Measurements from ENCODE around the gene RGS14.
"Not testable (repeated sequence)": the region's sequence is repeated elsewhere in the genome, so short reads cannot be mapped to it uniquely, and the experiment has no call there.

RGS14 gene

GRCh38 chr5:177405312-177405711 is 47.6 kb downstream of the RGS14 start:
- DNase-seq (ENCODE audit: extremely low read depth, low read depth) = no peak
- H3K4me3 ChIP-seq (replicated peaks; ENCODE audit: low read depth, low read length) = no peak overlapping the region
- TF ChIP-seq, protein P1, sequence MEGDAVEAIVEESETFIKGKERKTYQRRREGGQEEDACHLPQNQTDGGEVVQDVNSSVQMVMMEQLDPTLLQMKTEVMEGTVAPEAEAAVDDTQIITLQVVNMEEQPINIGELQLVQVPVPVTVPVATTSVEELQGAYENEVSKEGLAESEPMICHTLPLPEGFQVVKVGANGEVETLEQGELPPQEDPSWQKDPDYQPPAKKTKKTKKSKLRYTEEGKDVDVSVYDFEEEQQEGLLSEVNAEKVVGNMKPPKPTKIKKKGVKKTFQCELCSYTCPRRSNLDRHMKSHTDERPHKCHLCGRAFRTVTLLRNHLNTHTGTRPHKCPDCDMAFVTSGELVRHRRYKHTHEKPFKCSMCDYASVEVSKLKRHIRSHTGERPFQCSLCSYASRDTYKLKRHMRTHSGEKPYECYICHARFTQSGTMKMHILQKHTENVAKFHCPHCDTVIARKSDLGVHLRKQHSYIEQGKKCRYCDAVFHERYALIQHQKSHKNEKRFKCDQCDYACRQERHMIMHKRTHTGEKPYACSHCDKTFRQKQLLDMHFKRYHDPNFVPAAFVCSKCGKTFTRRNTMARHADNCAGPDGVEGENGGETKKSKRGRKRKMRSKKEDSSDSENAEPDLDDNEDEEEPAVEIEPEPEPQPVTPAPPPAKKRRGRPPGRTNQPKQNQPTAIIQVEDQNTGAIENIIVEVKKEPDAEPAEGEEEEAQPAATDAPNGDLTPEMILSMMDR (IDR thresholded peaks at IDR 0.05; ENCODE audit: low read depth, low read length, missing control alignments) = no peak

- DNase-seq (ENCODE audit: extremely low read depth, low read depth) = no peak
- TF ChIP-seq, protein P1 (IDR thresholded peaks at IDR 0.05; ENCODE audit: low read depth, low read length, missing control alignments) = no peak
- H3K4me3 ChIP-seq (replicated peaks; ENCODE audit: low read depth, low read length) = no peak overlapping the region
Measured at GRCh38 chr5:177405805-177406204, 48.1 kb downstream of the RGS14 start.

DNA sequence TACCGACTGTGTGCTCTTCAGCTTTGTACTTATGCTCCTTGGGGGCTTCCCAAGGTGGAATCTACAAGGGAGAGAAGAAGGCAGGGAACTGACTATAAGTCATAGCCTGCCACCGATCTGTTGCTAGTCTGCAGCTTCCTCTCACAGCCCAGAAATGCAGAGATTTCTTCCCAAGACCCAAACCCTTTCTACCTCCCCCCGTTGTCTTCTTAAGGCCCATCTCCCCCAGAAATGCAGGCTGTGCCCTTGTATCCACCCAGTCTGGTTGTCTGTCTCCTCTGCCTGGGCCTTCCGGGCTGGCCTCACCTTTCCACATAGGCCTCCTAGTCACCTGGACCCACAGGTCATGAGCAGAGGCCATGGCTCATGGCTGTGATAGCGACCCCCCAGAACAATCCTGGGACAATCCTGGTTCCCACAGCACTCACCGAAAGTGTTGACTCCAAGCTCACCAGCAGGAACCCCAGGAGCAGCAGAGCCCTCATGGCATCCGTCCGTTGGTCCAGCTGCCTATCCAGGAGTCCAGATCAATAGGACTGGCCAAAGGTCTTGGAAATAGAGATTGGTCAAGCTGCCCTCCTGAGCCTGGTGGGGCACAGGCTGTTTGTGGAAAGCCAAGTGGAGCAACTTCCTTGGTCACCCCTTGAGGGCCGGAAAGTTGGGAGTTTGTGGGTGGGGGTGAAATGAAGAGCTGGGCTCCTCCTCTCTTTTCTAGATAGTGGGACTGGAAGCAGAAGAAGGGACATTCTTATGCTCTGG is 51.5 kb downstream of the RGS14 start, which contains the start of gene F12:
F12 (minus strand) TSS at position 522 of the 759 bp plus-strand sequence; CDS start at position 485, 37 bp downstream.
- no peak within 1 kb of the TSS for H3K4me3 ChIP-seq (replicated peaks; ENCODE audit: low read depth, low read length)
- TF ChIP-seq, protein P1 (IDR thresholded peaks at IDR 0.05; ENCODE audit: low read depth, low read length, missing control alignments) = no peak
- no peak for DNase-seq (ENCODE audit: extremely low read depth, low read depth)

- no peak for DNase-seq (ENCODE audit: extremely low read depth, low read depth)
- TF ChIP-seq, protein P1 (IDR thresholded peaks at IDR 0.05; ENCODE audit: low read depth, low read length, missing control alignments) = no peak
Measured at GRCh38 chr5:177410575-177410974, 52.9 kb downstream of the RGS14 start.

GRCh38 chr5:177412603-177413233 is 55.0 kb downstream of the RGS14 start:
- TF ChIP-seq, protein P1 (IDR thresholded peaks at IDR 0.05; ENCODE audit: low read depth, low read length, missing control alignments) = no peak
- H3K4me3 ChIP-seq (replicated peaks; ENCODE audit: low read depth, low read length) = no peak overlapping the region

More at GRCh38 chr5:177410575-177410974, 52.9 kb downstream of the RGS14 start:
- H3K4me3 ChIP-seq (replicated peaks; ENCODE audit: low read depth, low read length) = no peak overlapping the region

GRCh38 chr5:177414481-177414880 is 56.8 kb downstream of the RGS14 start:
- TF ChIP-seq, protein P1 (IDR thresholded peaks at IDR 0.05; ENCODE audit: low read depth, low read length, missing control alignments) = no peak
- no peak for DNase-seq (ENCODE audit: extremely low read depth, low read depth)
- no peak overlapping the region for H3K4me3 ChIP-seq (replicated peaks; ENCODE audit: low read depth, low read length)

More at GRCh38 chr5:177412603-177413233, 55.0 kb downstream of the RGS14 start:
- DNase-seq (ENCODE audit: extremely low read depth, low read depth) = no peak

GRCh38 chr5:177417081-177417480 is 59.4 kb downstream of the RGS14 start:
- not testable (repeated sequence) for DNase-seq (ENCODE audit: extremely low read depth, low read depth); H3K4me3 ChIP-seq (replicated peaks; ENCODE audit: low read depth, low read length)
